HG03064 (cell line): ENCODE data around the gene GJE1.

Experiments
- ATAC-seq: cut with Tn5 transposase; IDR thresholded peaks from one replicate; pipeline ENCODE4 v1.9.1; 2021; ENCODE audit warnings: low read depth; ENCODE audit not compliant: unreplicated experiment

Gene GJE1

GRCh38 chr6:142162780-142163179 is 30.1 kb downstream of the GJE1 start:
- no peak for ATAC-seq

- ATAC-seq, result no peak
These were observed 32.5 kb downstream of the GJE1 start for GRCh38 chr6:142165227-142165626.

- no peak for ATAC-seq
These were observed 34.3 kb downstream of the GJE1 start for GRCh38 chr6:142167071-142167470.

- ATAC-seq, result no peak
These were observed 34.8 kb downstream of the GJE1 start for GRCh38 chr6:142167486-142167885.

GRCh38 chr6:142171351-142171750 is 38.6 kb downstream of the GJE1 start:
- no peak for ATAC-seq

GRCh38 chr6:142172758-142173157 is 40.0 kb downstream of the GJE1 start:
- no peak for ATAC-seq

GRCh38 chr6:142173980-142174379 is 41.3 kb downstream of the GJE1 start:
- ATAC-seq, result no peak

GRCh38 chr6:142174703-142175102 is 42.0 kb downstream of the GJE1 start:
- no peak for ATAC-seq

GRCh38 chr6:142178129-142178528 is 45.4 kb downstream of the GJE1 start:
- no peak for ATAC-seq

- no peak for ATAC-seq
These were observed 49.3 kb downstream of the GJE1 start for GRCh38 chr6:142182004-142182403.

- no peak for ATAC-seq
These were observed 50.6 kb downstream of the GJE1 start for GRCh38 chr6:142183351-142183750.

GRCh38 chr6:142184307-142184706 is 51.6 kb downstream of the GJE1 start:
- no peak for ATAC-seq
